ENCODE data around the gene PIGU. TPM values are rescaled to one million over a fixed set of nuclear protein-coding genes. Genes with fewer than 3 reads are reported as not detected.

PIGU gene
- total RNA-seq, 1 experiment from 2014 or later = 25.1 TPM

- no peaks in the 10 kb centered on the region for H3K9me2 ChIP-seq (ENCODE audit: insufficient read depth)
- H3K9me3 ChIP-seq (ENCODE audit: control insufficient read depth in 1 of 2, insufficient read depth in 1 of 2, low read depth in 1 of 2, low read length in 2 of 2) = no peaks in the 10 kb centered on the region
- H4K20me1 ChIP-seq (ENCODE audit: insufficient read depth) = no peaks in the 10 kb centered on the region
- no TSS peak for BruUV-seq (replicated peaks)
- no peak overlapping the region for H3K4me3 ChIP-seq (replicated peaks in 1 of 2; ENCODE audit: low read depth in 1 of 2, low read length in 2 of 2)
- H3K36me3 ChIP-seq (ENCODE audit: control insufficient read depth in 1 of 2, insufficient read depth in 2 of 2, low read length in 2 of 2) = peaks cover 0 to 6% of the 10 kb centered on the region in 2 experiments; a peak in 1 of 4 replicates
- no peaks in the 10 kb centered on the region for H3K4me1 ChIP-seq (ENCODE audit: control insufficient read depth in 1 of 2, insufficient read depth in 2 of 2, low read length in 2 of 2)
- ChIA-PET RAD21 (ENCODE audit: low non-redundant PET in 1 of 2, low total read pairs in 2 of 2, uncharacterized antibody in 2 of 2, unreplicated experiment in 2 of 2) (no interaction called here), POLR2A (no interaction called here), CTCF (no interaction called here)
- ATAC-seq (no peak), DNase-seq (ENCODE audit: low read depth, low spot score) (no peak)
- no peaks in the 10 kb centered on the region for H3K27me3 ChIP-seq (ENCODE audit: insufficient read depth, low read length)
- H3K79me2 ChIP-seq (ENCODE audit: insufficient read depth, low read length) = no peaks in the 10 kb centered on the region
- TF ChIP-seq TCF7L2 (IDR thresholded peaks at IDR 0.05; ENCODE audit: borderline replicate concordance, extremely low read depth, insufficient read depth, insufficient read length) (no peak), FOSL1 (IDR thresholded peaks at IDR 0.05; ENCODE audit: low read depth) (no peak), CEBPB (IDR thresholded peaks at IDR 0.05; ENCODE audit: low read depth) (no peak), YY1 (IDR thresholded peaks at IDR 0.05; ENCODE audit: extremely low read depth, insufficient replicate concordance, low read depth, low read length) (no peak), ZFX (IDR thresholded peaks at IDR 0.05) (no peak), JUND (IDR thresholded peaks at IDR 0.05) (no peak), SIN3A (IDR thresholded peaks at IDR 0.05; ENCODE audit: low read depth) (no peak), CBX3 (IDR thresholded peaks at IDR 0.05; ENCODE audit: low read depth) (no peak), SRF (IDR thresholded peaks at IDR 0.05; ENCODE audit: low read depth) (no peak)
- TF ChIP-seq, protein P1, sequence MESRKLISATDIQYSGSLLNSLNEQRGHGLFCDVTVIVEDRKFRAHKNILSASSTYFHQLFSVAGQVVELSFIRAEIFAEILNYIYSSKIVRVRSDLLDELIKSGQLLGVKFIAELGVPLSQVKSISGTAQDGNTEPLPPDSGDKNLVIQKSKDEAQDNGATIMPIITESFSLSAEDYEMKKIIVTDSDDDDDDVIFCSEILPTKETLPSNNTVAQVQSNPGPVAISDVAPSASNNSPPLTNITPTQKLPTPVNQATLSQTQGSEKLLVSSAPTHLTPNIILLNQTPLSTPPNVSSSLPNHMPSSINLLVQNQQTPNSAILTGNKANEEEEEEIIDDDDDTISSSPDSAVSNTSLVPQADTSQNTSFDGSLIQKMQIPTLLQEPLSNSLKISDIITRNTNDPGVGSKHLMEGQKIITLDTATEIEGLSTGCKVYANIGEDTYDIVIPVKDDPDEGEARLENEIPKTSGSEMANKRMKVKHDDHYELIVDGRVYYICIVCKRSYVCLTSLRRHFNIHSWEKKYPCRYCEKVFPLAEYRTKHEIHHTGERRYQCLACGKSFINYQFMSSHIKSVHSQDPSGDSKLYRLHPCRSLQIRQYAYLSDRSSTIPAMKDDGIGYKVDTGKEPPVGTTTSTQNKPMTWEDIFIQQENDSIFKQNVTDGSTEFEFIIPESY (IDR thresholded peaks at IDR 0.05; ENCODE audit: extremely low read depth, insufficient replicate concordance, low read length) = no peak
- TF ChIP-seq, protein P2, sequence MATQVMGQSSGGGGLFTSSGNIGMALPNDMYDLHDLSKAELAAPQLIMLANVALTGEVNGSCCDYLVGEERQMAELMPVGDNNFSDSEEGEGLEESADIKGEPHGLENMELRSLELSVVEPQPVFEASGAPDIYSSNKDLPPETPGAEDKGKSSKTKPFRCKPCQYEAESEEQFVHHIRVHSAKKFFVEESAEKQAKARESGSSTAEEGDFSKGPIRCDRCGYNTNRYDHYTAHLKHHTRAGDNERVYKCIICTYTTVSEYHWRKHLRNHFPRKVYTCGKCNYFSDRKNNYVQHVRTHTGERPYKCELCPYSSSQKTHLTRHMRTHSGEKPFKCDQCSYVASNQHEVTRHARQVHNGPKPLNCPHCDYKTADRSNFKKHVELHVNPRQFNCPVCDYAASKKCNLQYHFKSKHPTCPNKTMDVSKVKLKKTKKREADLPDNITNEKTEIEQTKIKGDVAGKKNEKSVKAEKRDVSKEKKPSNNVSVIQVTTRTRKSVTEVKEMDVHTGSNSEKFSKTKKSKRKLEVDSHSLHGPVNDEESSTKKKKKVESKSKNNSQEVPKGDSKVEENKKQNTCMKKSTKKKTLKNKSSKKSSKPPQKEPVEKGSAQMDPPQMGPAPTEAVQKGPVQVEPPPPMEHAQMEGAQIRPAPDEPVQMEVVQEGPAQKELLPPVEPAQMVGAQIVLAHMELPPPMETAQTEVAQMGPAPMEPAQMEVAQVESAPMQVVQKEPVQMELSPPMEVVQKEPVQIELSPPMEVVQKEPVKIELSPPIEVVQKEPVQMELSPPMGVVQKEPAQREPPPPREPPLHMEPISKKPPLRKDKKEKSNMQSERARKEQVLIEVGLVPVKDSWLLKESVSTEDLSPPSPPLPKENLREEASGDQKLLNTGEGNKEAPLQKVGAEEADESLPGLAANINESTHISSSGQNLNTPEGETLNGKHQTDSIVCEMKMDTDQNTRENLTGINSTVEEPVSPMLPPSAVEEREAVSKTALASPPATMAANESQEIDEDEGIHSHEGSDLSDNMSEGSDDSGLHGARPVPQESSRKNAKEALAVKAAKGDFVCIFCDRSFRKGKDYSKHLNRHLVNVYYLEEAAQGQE (IDR thresholded peaks at IDR 0.05; ENCODE audit: low read depth) = no peak
- intact Hi-C loops (cut with micrococcal nuclease) = no loop called here
- no peak overlapping the region for H3K4me2 ChIP-seq (ENCODE audit: low read length)
- no peak overlapping the region for H2AFZ ChIP-seq (ENCODE audit: low read depth, low read length, poor library complexity, severe bottlenecking)
- no peak overlapping the region for H3K27ac ChIP-seq (ENCODE audit: low read depth, low read length)
- H3K9ac ChIP-seq (ENCODE audit: low read length) = no peak overlapping the region
Measured at GRCh38 chr20:34644951-34645350, 31.9 kb downstream of the PIGU start.
